Islet precursor cell (in vitro differentiated cells): ENCODE measurements around the gene PRSS33.

Experiments used
- DNase-seq: peaks from one replicate; pipeline ENCODE4 v3.0.0-alpha.2; 2018

PRSS33 gene

GRCh38 chr16:2795395-2796143 lies 8.2 kb upstream of the PRSS33 start:
- DNase-seq = peak; percentile 64

DNA sequence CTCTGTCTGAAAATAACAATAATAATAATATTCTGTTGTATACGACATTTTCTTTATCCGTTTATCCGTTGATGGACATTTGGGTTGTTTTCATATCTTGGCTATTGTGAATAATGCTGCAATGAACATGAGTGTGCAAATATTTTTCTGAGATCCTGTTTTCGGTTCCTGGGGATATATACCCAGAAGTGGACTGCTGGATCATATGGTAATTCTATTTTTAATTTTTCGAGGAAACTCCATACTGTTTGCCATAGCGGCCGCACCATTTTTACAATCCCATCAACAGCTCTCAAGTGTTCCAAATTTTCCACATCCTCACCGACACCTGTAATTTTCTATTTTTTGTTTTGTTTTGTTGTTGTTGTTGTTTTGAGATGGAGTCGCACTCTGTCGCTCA lies 5.6 kb upstream of the PRSS33 start:
- no peak for DNase-seq

- peak; percentile 35 for DNase-seq
Measured at GRCh38 chr16:2791174-2791573, 3.8 kb upstream of the PRSS33 start.

GRCh38 chr16:2790631-2791030 lies 3.3 kb upstream of the PRSS33 start:
- no peak for DNase-seq

DNA sequence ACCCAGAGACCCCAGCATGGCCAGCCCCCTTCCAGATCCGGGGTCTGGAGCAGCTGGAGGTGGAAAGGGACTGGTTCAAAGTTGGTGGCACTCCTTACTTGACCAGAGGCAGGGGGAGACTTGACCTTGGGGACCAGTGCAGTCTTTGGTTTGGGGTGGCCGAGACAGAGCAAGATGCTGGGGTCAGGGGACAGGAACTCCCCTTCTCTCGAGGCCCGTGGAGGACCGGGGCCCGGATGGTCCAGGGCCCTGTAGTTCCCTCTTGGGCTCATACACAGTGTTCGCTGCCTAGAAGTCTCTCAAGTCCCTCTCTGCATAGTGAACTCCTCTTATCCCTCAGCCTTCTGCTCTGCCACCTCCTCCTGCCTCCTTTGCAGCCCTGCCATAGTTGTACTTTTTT lies 601 bp upstream of the PRSS33 start:
- no peak for DNase-seq

- DNase-seq = no peak
Measured at GRCh38 chr16:2786826-2787151, 571 bp downstream of the PRSS33 start.

DNA sequence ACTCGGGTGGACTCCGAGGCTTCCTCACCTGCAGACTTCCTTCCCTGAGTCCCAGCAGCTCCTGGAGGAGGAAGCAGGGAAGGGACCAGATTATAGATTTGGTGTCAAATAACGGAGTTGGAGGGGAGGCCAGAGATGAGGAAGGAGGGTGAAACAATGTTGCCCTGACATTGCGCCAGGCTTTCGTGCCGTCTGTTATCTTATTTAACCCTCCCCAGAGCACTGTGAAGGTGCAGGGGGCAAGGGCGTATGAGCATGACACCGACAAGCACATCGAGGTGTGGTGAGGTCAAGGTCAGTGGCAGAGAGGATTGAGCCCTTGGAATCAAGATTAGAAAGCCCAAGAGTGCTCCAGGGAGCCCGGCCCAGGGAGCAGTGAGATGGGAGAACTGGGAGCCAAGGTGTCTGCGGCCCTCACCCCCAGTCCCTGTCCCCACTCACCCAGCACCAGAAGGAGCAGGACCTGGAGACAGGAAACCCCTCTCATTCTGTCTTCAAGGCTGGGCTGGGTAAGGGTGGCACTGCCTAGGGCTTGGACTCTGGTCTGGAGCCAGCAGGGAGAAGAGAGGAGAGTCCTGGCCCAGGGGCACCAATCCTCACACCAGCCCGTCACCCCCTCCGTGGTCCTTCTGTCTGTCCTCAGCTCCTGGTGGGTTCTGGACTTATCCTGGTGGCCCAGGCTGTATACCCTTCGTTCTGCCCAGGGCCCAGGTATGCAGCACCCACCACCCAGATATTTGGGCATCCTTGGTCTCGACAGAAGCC lies 1.1 kb downstream of the PRSS33 start:
- DNase-seq = no peak

GRCh38 chr16:2785101-2785991 lies 2.0 kb downstream of the PRSS33 start:
- DNase-seq = peak; percentile 38

GRCh38 chr16:2784358-2785100 lies 2.8 kb downstream of the PRSS33 start:
- peak; percentile 43 for DNase-seq

GRCh38 chr16:2783581-2784357 lies 3.6 kb downstream of the PRSS33 start:
- DNase-seq = no peak

DNA sequence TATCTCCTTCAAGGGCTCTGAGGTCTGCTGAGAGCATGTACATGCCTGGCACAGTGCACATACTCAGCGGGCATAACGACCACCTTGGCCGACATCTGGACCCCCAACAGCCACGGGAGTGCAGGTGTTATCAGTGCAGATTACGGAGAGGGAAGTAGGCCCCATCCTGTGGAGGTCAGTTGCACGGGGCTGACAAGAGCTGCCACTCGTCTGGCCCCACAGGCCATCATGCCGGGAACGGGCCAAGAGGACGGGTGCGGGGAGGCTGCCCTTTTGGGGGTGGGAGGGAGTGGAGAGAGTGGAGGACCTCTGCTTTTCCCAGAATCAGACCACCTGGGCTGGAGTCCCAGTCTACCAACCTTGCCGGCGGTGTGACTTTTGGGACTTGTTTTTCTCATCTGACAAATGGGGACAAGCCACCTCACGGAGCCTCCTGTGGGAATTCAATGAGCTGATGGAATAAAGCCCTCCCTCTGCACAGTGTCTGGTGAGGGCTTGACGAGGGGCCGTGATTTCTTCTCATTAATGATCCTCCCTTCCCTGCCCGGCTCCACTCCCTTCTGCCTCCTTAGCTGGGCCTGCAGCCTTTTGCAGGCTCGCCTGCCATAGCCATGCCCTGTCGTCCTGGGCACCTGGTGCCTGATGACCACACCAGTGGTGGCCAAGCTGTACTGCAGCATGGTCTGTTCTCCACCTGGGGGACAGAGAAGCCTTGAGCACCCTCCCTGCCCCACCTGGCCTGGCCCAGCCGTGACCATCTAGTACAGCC lies 4.6 kb downstream of the PRSS33 start:
- DNase-seq = no peak

DNA sequence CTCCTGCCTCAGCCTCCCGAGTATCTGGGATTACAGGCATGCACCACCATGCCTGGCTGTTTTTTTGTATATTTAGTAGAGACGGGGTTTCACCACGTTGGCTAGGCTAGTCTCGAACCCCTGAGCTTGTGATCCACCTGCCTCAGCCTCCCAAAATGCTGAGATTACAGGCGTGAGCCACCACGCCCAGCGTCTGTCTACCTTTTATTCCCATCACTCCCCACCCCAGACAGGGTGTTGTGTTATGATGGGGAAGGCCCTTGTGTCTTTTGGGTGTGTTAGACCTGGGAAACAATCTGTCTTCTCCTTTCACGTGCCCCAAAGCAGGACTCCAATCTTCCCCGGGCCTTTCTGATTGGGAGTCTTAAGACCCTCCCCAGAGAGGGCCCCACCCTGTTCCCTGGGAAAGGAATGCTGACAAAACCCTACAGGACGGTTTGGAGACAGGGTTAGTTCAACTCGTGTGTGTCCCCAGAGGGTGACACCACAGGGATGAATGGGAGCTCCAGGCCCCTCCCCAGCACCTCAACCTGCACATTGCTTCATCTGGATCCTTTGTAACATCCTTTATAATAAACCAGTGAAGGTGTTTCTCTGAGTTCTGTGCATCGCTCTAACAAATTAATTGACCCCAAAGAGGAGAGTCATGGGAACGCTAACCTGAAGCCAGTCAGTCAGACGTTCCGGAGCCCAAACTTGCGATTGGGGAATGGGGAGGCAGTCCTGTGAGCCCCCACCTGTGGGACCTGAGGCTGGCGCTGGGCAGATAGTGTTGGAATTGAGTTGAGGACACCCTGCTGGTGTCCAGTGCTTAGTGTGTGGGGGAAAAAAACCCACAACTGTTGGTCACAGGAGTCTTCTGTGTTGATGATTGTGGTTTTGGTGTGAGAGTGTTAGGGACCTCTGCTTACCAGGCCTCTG lies 7.1 kb downstream of the PRSS33 start:
- no peak for DNase-seq

DNA sequence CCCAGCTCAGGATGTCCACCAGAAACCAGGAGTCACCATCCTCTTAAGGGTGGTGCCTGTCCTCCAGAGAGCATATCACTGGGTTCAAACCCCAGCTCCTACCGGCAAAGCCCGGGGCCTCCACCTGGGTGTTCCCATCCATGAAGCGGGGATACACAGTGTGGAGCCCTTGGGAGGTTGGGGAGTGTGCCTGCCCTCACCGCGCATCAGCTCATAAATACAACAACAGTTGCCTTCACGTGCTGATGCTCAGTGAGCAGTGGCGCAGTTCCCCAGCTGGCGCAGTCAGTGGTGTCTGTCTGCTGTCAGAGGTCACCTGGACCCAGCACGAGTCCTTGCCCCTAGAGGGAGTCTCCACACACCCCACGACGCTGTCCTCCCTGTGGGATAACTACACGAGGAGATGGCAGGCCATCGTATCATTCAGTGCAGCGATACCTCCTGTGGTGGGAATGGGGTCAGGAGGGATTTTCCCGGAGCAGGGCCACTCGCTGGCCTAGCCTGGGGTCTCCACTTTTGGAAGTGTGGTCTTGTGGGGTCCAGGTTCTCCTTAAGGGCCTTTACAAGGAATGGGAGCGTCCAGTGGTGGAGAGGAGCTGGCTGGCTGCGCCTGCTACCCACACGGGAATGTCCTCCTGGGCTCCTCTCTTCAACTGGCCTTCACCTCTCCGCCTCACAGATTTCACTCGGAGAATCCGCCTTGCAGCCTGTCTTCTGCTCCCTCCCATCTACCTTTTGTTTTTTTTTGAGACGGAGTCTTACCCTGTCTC lies 8.0 kb downstream of the PRSS33 start:
- DNase-seq = no peak

DNA sequence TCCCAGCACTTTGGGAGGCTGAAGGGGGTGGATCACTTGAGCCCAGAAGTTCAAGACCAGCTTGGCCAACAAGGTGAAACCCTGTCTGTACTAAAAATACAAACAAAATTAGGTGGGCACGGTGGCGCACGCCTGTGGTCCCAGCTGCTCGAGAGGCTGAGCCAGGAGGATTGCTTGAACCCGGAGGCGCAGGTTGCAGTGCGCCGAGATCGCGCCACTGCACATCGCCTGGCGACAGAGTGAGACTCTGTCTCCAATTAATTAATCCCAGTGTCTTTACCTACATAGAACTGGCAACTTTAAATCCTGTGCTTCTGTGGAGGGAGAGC lies 8.8 kb downstream of the PRSS33 start:
- no peak for DNase-seq

- DNase-seq = peak; percentile 87
Measured at GRCh38 chr16:2777903-2778629, 9.3 kb downstream of the PRSS33 start.

GRCh38 chr16:2777231-2777902 lies 10.0 kb downstream of the PRSS33 start, which contains the start of gene ELOB:
ELOB (minus strand) TSS chr16:2777280; CDS start chr16:2777239, 41 bp downstream.
- DNase-seq = peak; percentile 89

- DNase-seq = no peak
Measured at GRCh38 chr16:2776500-2777139, 10.7 kb downstream of the PRSS33 start.
